SK-N-SH (cell line): Measurements from ENCODE around the gene CRIM1. TPM values are rescaled to one million over a fixed set of nuclear protein-coding genes. Genes with fewer than 3 reads are reported as not detected.
A peak's percentile ranks its signal among the peaks of the same experiment; 100 is the strongest.

Source experiments
- CHD2 ChIP-seq: fragments of 150-350 bp; IDR thresholded peaks from 2 replicates; pipeline ENCODE4 v1.6.1; 2018; ENCODE audit warnings: low read length; ENCODE audit not compliant: partially characterized antibody
- ELF1 ChIP-seq: IDR thresholded peaks from 2 replicates; pipeline ENCODE4 v1.4.0; 2012
- EP300 ChIP-seq, 2 experiments: IDR thresholded peaks; 2 replicates each; pipeline versions ENCODE4 v1.4.0 to v1.6.1; 2012; ENCODE audit warnings: borderline replicate concordance in 1 of 2, low read depth in 1 of 2, low read length in 1 of 2
- FOXJ3 ChIP-seq: sonication (generic); formaldehyde crosslinking; IDR thresholded peaks from 2 replicates; pipeline ENCODE4 v1.5.1; 2020; ENCODE audit warnings: mild to moderate bottlenecking, missing genetic modification reagents
- GATA2 ChIP-seq: sonication (generic); formaldehyde crosslinking; IDR thresholded peaks from 2 replicates; pipeline ENCODE4 v1.5.0; 2020; ENCODE audit warnings: mild to moderate bottlenecking, missing genetic modification reagents
- MEF2A ChIP-seq: IDR thresholded peaks from 2 replicates; pipeline ENCODE4 v1.4.0; 2012; ENCODE audit warnings: low read depth, borderline replicate concordance
- MXI1 ChIP-seq: IDR thresholded peaks from 2 replicates; pipeline ENCODE4 v1.6.1; 2012; ENCODE audit warnings: mild to moderate bottlenecking, low read depth, low read length, improper control_type of control experiment
- NFIC ChIP-seq: IDR thresholded peaks from 2 replicates; pipeline ENCODE4 v1.4.0; 2012; ENCODE audit warnings: borderline replicate concordance
- NRF1 ChIP-seq: IDR thresholded peaks from 2 replicates; pipeline ENCODE4 v1.6.1; 2012; ENCODE audit warnings: low read depth, mild to moderate bottlenecking, low read length
- RAD21 ChIP-seq: IDR thresholded peaks from 2 replicates; pipeline ENCODE4 v1.6.1; 2012; ENCODE audit warnings: mild to moderate bottlenecking, low read length
- RCOR1 ChIP-seq: fragments of 150-350 bp; IDR thresholded peaks from 2 replicates; pipeline ENCODE4 v1.6.1; 2017; ENCODE audit warnings: antibody characterized with exemption, low read length
- REST ChIP-seq: IDR thresholded peaks from 2 replicates; pipeline ENCODE4 v1.6.1; 2012; ENCODE audit warnings: mild to moderate bottlenecking, low read depth, low read length, moderate library complexity
- RXRA ChIP-seq: IDR thresholded peaks from 2 replicates; pipeline ENCODE4 v1.4.0; 2012; ENCODE audit warnings: low read depth, mild to moderate bottlenecking, borderline replicate concordance
- SMC3 ChIP-seq: IDR thresholded peaks from 2 replicates; pipeline ENCODE4 v1.6.1; 2012; ENCODE audit warnings: low read depth, low read length, improper control_type of control experiment
- TAF1 ChIP-seq: IDR thresholded peaks from 2 replicates; pipeline ENCODE4 v1.6.1; 2012; ENCODE audit warnings: low read depth, mild to moderate bottlenecking, low read length, moderate library complexity, borderline replicate concordance
- TCF12 ChIP-seq: IDR thresholded peaks from 2 replicates; pipeline ENCODE4 v1.4.0; 2012
- TEAD4 ChIP-seq: IDR thresholded peaks from 2 replicates; pipeline ENCODE4 v1.4.0; 2012; ENCODE audit warnings: mild to moderate bottlenecking, borderline replicate concordance; ENCODE audit not compliant: insufficient read depth
- YY1 ChIP-seq: IDR thresholded peaks from 2 replicates; pipeline ENCODE4 v1.4.0; 2012; ENCODE audit warnings: low read depth, mild to moderate bottlenecking
- polyA plus RNA-seq, 3 experiments: library from polyadenylated mRNA; depleted of rRNA; stranded (reverse); fragments of >200 nt; gene quantifications; 2 replicates each; pipeline ENCODE4 v1.2.3, GENCODE V29; 2012
- TF ChIP-seq, protein P1 (sequence below): fragments of 150-350 bp; IDR thresholded peaks from 2 replicates; pipeline ENCODE4 v1.6.1; 2016; ENCODE audit warnings: mild to moderate bottlenecking, low read depth, low read length
- TF ChIP-seq, protein P2 (sequence below): fragments of 200-600 bp; sonication (generic); IDR thresholded peaks from 2 replicates; pipeline ENCODE4 v1.6.1; 2017; ENCODE audit warnings: antibody characterized with exemption, mild to moderate bottlenecking, moderate library complexity

The CRIM1 gene
- polyA plus RNA-seq, 1 of the 3 experiments (the other 2 are of a cell fraction), result 244 TPM

DNA sequence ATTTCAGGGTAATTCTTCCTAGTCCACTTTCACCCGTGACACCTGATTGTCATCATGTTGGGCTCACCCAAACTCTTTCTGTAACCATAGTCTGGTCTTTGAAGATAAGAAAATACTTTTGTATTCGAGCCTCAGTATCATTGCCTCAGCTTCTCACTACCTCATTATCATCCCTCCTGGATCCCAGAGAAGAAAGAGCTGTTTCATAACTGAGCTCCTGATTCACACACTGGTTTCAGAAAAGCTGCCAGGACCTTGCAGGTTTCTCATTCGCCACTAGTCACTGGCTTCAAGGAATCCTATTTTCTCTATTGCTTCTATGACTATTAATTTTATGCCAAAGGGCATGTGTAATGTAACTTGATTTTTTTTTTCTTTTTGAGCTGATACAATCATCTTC is 2.9 kb upstream of the CRIM1 start (continued):
- TF ChIP-seq RAD21 (no peak), ELF1 (no peak), TCF12 (peak; percentile 44; the same call in 1 of the 2 replicates), CHD2 (no peak), RCOR1 (no peak), EP300 (IDR thresholded peaks at IDR 0.05; ENCODE audit: borderline replicate concordance in 1 of 2, low read depth in 1 of 2, low read length in 1 of 2) (no peak), FOXJ3 (CRISPR knock-in tag) (no peak), SMC3 (no peak), REST (no peak), RXRA (no peak), NRF1 (no peak), TEAD4 (no peak), NFIC (peak; percentile 44; the same call in 1 of the 2 replicates), YY1 (no peak), TAF1 (0 out of 2 replicates have a peak, but pooled peaks have one; percentile 9), MXI1 (no peak), MEF2A (no peak), GATA2 (no peak)
- TF ChIP-seq, protein P1, sequence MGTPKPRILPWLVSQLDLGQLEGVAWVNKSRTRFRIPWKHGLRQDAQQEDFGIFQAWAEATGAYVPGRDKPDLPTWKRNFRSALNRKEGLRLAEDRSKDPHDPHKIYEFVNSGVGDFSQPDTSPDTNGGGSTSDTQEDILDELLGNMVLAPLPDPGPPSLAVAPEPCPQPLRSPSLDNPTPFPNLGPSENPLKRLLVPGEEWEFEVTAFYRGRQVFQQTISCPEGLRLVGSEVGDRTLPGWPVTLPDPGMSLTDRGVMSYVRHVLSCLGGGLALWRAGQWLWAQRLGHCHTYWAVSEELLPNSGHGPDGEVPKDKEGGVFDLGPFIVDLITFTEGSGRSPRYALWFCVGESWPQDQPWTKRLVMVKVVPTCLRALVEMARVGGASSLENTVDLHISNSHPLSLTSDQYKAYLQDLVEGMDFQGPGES, result no peak
- TF ChIP-seq, protein P2, sequence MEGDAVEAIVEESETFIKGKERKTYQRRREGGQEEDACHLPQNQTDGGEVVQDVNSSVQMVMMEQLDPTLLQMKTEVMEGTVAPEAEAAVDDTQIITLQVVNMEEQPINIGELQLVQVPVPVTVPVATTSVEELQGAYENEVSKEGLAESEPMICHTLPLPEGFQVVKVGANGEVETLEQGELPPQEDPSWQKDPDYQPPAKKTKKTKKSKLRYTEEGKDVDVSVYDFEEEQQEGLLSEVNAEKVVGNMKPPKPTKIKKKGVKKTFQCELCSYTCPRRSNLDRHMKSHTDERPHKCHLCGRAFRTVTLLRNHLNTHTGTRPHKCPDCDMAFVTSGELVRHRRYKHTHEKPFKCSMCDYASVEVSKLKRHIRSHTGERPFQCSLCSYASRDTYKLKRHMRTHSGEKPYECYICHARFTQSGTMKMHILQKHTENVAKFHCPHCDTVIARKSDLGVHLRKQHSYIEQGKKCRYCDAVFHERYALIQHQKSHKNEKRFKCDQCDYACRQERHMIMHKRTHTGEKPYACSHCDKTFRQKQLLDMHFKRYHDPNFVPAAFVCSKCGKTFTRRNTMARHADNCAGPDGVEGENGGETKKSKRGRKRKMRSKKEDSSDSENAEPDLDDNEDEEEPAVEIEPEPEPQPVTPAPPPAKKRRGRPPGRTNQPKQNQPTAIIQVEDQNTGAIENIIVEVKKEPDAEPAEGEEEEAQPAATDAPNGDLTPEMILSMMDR, result peak; percentile 45
- TF ChIP-seq, all 33 proteins: peak for 6
